ENCODE results near the gene PDCD11.

PDCD11 gene

DNA sequence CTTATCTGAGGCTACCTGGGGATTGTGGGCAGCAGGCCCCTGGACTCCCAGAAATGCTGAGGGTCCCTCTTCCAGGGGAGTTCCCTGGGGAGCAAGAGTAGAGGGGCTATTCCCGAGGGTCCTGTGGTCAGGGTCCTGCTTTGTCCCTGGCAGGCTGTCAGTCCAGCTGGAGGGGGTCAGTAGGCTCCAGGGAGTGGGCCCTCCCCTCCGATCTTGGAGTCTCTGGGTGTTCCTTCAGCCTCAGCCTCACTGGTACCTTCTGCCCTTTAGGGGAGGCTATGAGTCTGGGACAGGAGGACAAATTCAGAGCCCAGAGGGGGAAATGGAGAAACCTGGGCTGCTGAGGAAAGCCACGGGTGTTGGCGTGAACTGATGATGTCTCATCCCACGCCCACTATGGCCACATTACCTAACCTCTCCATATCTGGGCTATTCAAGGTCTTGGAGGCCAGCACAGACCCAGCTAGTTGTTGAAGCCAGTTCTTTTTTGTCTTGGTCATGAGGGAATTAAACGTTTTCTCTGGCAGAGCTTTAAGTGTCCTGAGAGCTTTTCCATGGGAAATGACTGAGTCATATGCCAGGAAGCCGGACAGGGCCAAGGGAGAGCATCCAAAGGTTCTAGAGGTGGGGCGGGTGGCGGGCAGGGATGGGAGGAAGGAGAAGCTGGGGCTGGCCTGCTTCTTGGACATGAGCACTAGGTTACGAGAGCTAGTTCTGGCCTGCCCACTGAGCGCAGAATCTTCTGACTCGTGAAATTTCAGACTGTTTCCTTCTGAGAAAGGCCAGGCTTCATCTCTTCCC is 49.5 kb downstream of the PDCD11 start:
- Histone ChIP-seq H3K4me3 (ENCODE audit: low read depth, low read length) (no peak overlapping the region), H3K4me1 (ENCODE audit: control insufficient read depth, insufficient read depth, low read length) (peaks cover 5% of the 10 kb centered on the region; the same call in 1 of the 2 replicates), H3K36me3 (ENCODE audit: control insufficient read depth in 2 of 2, insufficient read depth in 1 of 2, low read length in 2 of 2) (peaks cover 13 to 91% of the 10 kb centered on the region in 2 experiments; a peak in 2 of 3 replicates), H3K27ac (ENCODE audit: extremely low read depth, low read depth, low read length) (no peak overlapping the region), H3K9me3 (ENCODE audit: control insufficient read depth, insufficient read depth, low read depth, low read length) (no peaks in the 10 kb centered on the region)
- TF ChIP-seq ZNF555 (tag by site-specific recombination; conservative IDR thresholded peaks at IDR 0.05): no peak
- no peak for TF ChIP-seq AEBP2 (tag by site-specific recombination; IDR thresholded peaks at IDR 0.05; ENCODE audit: borderline replicate concordance)
- no peak for TF ChIP-seq ZNF140 (tag by site-specific recombination; IDR thresholded peaks at IDR 0.05)
- no peak for TF ChIP-seq ZFHX2 (tag by site-specific recombination; conservative IDR thresholded peaks at IDR 0.05)
- no peak for TF ChIP-seq ZNF837 (tag by site-specific recombination; IDR thresholded peaks at IDR 0.05)
- TF ChIP-seq SALL2 (tag by site-specific recombination; IDR thresholded peaks at IDR 0.05; ENCODE audit: borderline replicate concordance): no peak
- TF ChIP-seq, protein P1, sequence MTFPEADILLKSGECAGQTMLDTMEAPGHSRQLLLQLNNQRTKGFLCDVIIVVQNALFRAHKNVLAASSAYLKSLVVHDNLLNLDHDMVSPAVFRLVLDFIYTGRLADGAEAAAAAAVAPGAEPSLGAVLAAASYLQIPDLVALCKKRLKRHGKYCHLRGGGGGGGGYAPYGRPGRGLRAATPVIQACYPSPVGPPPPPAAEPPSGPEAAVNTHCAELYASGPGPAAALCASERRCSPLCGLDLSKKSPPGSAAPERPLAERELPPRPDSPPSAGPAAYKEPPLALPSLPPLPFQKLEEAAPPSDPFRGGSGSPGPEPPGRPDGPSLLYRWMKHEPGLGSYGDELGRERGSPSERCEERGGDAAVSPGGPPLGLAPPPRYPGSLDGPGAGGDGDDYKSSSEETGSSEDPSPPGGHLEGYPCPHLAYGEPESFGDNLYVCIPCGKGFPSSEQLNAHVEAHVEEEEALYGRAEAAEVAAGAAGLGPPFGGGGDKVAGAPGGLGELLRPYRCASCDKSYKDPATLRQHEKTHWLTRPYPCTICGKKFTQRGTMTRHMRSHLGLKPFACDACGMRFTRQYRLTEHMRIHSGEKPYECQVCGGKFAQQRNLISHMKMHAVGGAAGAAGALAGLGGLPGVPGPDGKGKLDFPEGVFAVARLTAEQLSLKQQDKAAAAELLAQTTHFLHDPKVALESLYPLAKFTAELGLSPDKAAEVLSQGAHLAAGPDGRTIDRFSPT (tag by site-specific recombination; IDR thresholded peaks at IDR 0.05): no peak
- no peak for TF ChIP-seq ZNF518A (tag by site-specific recombination; conservative IDR thresholded peaks at IDR 0.05; ENCODE audit: low read depth)
- no peak for TF ChIP-seq ZNF658 (tag by site-specific recombination; IDR thresholded peaks at IDR 0.05)
- no peak for TF ChIP-seq ZNF112 (tag by site-specific recombination; IDR thresholded peaks at IDR 0.05)
- TF ChIP-seq ZNF558 (tag by site-specific recombination; IDR thresholded peaks at IDR 0.05): no peak
- POLR2A ChIA-PET: no interaction called here
- CTCF ChIA-PET: interaction anchor here (0.7 kb wide), 1 partner anchor 28 kb away, joined by 3 read pairs; no protein-coding TSS in a partner anchor

- ChIA-PET POLR2A (no interaction called here), CTCF (interaction anchor here (0.6 kb wide), 1 partner anchor 82 kb away, joined by 3 read pairs; no protein-coding TSS in a partner anchor)
- Histone ChIP-seq H3K36me3 (ENCODE audit: control insufficient read depth in 2 of 2, insufficient read depth in 1 of 2, low read length in 2 of 2) (peaks cover 9 to 80% of the 10 kb centered on the region in 2 experiments; a peak in 2 of 3 replicates), H3K4me3 (ENCODE audit: low read depth, low read length) (no peak overlapping the region), H3K9me3 (ENCODE audit: control insufficient read depth, insufficient read depth, low read depth, low read length) (no peaks in the 10 kb centered on the region), H3K27ac (ENCODE audit: extremely low read depth, low read depth, low read length) (no peak overlapping the region), H3K4me1 (ENCODE audit: control insufficient read depth, insufficient read depth, low read length) (peaks cover 5% of the 10 kb centered on the region; the same call in 1 of the 2 replicates)
- TF ChIP-seq, protein P2, sequence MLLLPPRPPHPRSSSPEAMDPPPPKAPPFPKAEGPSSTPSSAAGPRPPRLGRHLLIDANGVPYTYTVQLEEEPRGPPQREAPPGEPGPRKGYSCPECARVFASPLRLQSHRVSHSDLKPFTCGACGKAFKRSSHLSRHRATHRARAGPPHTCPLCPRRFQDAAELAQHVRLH (tag by site-specific recombination; IDR thresholded peaks at IDR 0.05): no peak
- no peak for TF ChIP-seq GLI4 (tag by site-specific recombination; IDR thresholded peaks at IDR 0.05)
- no peak for TF ChIP-seq ZNF660 (tag by site-specific recombination; IDR thresholded peaks at IDR 0.05)
- no peak for TF ChIP-seq ZBTB49 (tag by site-specific recombination; IDR thresholded peaks at IDR 0.05; ENCODE audit: low read depth)
- TF ChIP-seq ZNF433 (tag by site-specific recombination; IDR thresholded peaks at IDR 0.05; ENCODE audit: low read depth): no peak
- TF ChIP-seq TCF7L2 (IDR thresholded peaks at IDR 0.05; ENCODE audit: borderline replicate concordance, low read depth, low read length): no peak
- TF ChIP-seq HOXD13 (CRISPR knock-in tag; IDR thresholded peaks at IDR 0.05; ENCODE audit: borderline replicate concordance): no peak
- TF ChIP-seq ZNF677 (tag by site-specific recombination; IDR thresholded peaks at IDR 0.05): no peak
- no peak for TF ChIP-seq ZNF792 (tag by site-specific recombination; IDR thresholded peaks at IDR 0.05)
Observed at GRCh38 chr10:103447187-103447586, 50.8 kb downstream of the PDCD11 start.
